Fibroblast of lung (primary cell): ENCODE measurements around the gene TGFBR2.

Experiments
- EZH2 ChIP-seq: IDR thresholded peaks from 2 replicates; pipeline ENCODE4 v1.5.1; 2012; ENCODE audit warnings: low read length, control low read depth, mild to moderate bottlenecking; ENCODE audit errors: missing control alignments
- TF ChIP-seq, protein P1 (sequence below), 2 donors: IDR thresholded peaks in 1 of 2; conservative IDR thresholded peaks in 1 of 2; 1 replicate in 1 of 2; 2 replicates in 1 of 2; pipeline ENCODE4 v1.5.1; 2011 to 2012; ENCODE audit warnings: low read length in 2 of 2, control low read depth in 1 of 2, inconsistent platforms in 1 of 2, low read depth in 1 of 2, mild to moderate bottlenecking in 1 of 2

DNA sequence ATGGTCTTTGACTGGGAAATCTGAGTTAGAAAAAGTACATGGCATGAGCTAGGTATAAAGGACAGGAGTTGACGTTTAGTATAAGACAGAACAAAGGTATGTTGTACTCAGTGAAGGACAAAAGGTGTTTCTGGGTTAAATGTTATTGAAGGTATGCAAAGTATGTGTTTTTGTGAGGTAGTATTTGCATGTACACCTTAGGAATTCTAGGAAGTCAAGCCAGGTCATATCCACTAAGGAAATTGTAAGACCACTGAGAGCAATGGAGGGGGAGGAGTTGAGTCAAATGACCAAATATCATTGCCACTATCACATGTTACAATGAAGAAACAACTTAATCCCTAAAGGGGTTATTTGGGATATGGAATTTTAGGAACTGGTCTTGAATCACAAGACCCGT, 24.4 kb upstream of the TGFBR2 start:
- TF ChIP-seq, protein P1, sequence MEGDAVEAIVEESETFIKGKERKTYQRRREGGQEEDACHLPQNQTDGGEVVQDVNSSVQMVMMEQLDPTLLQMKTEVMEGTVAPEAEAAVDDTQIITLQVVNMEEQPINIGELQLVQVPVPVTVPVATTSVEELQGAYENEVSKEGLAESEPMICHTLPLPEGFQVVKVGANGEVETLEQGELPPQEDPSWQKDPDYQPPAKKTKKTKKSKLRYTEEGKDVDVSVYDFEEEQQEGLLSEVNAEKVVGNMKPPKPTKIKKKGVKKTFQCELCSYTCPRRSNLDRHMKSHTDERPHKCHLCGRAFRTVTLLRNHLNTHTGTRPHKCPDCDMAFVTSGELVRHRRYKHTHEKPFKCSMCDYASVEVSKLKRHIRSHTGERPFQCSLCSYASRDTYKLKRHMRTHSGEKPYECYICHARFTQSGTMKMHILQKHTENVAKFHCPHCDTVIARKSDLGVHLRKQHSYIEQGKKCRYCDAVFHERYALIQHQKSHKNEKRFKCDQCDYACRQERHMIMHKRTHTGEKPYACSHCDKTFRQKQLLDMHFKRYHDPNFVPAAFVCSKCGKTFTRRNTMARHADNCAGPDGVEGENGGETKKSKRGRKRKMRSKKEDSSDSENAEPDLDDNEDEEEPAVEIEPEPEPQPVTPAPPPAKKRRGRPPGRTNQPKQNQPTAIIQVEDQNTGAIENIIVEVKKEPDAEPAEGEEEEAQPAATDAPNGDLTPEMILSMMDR (conservative IDR thresholded peaks at IDR 0.05 in 1 of 2, IDR thresholded peaks at IDR 0.05 in 1 of 2; ENCODE audit: low read depth in 1 of 2, low read length in 2 of 2): no peak
- no peak for TF ChIP-seq EZH2
